GM18868 (cell line): ENCODE results near the gene RFNG.
"Not testable (repeated sequence)": the region's sequence is repeated elsewhere in the genome, so short reads cannot be mapped to it uniquely, and the experiment has no call there.

Experiments
- ATAC-seq: cut with Tn5 transposase; IDR thresholded peaks from one replicate; pipeline ENCODE4 v1.9.1; 2021; ENCODE audit warnings: mild to moderate bottlenecking, moderate library complexity; ENCODE audit not compliant: unreplicated experiment

The RFNG gene

GRCh38 chr17:82046903-82047302, 4.7 kb downstream of the RFNG start:
- ATAC-seq = no peak

GRCh38 chr17:82045936-82046484, 5.6 kb downstream of the RFNG start:
- ATAC-seq = no peak

GRCh38 chr17:82043507-82043906, 8.1 kb downstream of the RFNG start:
- no peak for ATAC-seq

GRCh38 chr17:82042649-82043048, 9.0 kb downstream of the RFNG start:
- ATAC-seq = no peak

GRCh38 chr17:82041144-82041814, 10.3 kb downstream of the RFNG start:
- ATAC-seq = no peak

GRCh38 chr17:82039695-82040299, 11.8 kb downstream of the RFNG start:
- no peak for ATAC-seq

- ATAC-seq = not testable (repeated sequence)
These were observed 12.7 kb downstream of the RFNG start for GRCh38 chr17:82038796-82039409.

- no peak for ATAC-seq
These were observed 13.8 kb downstream of the RFNG start for GRCh38 chr17:82037889-82038195.

GRCh38 chr17:82037092-82037888, 14.3 kb downstream of the RFNG start, which contains the start of gene DCXR:
TSS of gene DCXR (minus strand) at chr17:82037697. CDS start at chr17:82037682, 15 bp downstream.
- peak; percentile 90 for ATAC-seq

- no peak for ATAC-seq
These were observed 14.9 kb downstream of the RFNG start for GRCh38 chr17:82036634-82037091.

GRCh38 chr17:82035956-82036633, 15.5 kb downstream of the RFNG start:
- no peak for ATAC-seq

- no peak for ATAC-seq
These were observed 16.1 kb downstream of the RFNG start for GRCh38 chr17:82035488-82035887.

GRCh38 chr17:82034371-82035011, 17.1 kb downstream of the RFNG start:
- no peak for ATAC-seq

GRCh38 chr17:82033359-82034085, 18.1 kb downstream of the RFNG start:
- ATAC-seq = no peak

GRCh38 chr17:82031885-82032627, 19.6 kb downstream of the RFNG start:
- ATAC-seq = no peak

- no peak for ATAC-seq
These were observed 20.2 kb downstream of the RFNG start, which contains the start of gene RAC3 for GRCh38 chr17:82031303-82031884. TSS of gene RAC3 (plus strand) at chr17:82031678. CDS start at chr17:82031762, 84 bp downstream.

- no peak for ATAC-seq
These were observed 20.9 kb downstream of the RFNG start for GRCh38 chr17:82030470-82031302.
